ENCODE data around the gene TXLNB. TPM values are rescaled to one million over a fixed set of nuclear protein-coding genes. Genes with fewer than 3 reads are reported as not detected.

Gene TXLNB
- total RNA-seq, 2 experiments from 2014 or later, result 7.9 to 12.4 TPM

DNA sequence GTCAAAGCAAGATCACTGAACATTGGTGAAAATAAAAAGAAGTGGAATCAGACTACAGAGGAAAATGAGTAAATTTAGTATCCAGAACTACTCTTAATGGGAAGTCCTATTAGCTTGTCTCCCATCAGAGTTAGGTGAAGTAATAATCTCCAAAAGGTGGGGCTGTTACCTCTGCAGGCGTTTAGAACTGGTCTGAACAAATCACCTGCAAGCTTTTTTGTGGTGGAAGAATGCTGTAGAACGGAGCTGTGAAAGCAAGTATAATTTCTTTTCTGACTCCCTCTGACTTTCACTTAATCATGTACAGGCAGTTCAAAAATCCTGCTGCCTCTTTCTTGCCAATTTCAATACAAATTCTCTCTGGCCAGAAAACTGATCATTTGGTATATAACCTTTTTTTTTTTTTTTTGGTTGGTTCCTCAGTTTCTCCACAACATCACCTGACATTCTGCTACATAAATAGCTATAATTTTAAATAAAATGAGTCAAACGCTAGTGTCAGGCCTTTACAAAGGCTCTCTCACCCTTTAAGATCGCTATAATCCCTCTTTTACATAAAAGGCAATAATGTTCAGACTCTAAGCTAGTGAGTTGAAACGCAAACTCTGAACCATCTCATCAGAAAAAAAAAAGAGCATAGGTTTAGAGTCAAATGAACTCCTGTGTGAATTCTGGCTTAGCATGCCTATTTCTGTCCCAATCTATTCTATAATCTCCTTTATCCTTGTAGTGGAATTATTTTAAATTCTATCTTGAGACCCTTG is 43.8 kb upstream of the TXLNB start:
- DNase-seq (ENCODE audit: low spot score), result no peak
- CTCF ChIA-PET (ENCODE audit: unreplicated experiment), result no interaction called here
- Histone ChIP-seq H4K20me1 (ENCODE audit: insufficient read depth, low read length) (no peaks in the 10 kb centered on the region), H3K4me2 (ENCODE audit: low read length) (peak overlapping the region; percentile 61), H3K9me3 (ENCODE audit: low read length) (no peaks in the 10 kb centered on the region), H3K27ac (ENCODE audit: low read depth, low read length, poor library complexity, severe bottlenecking) (peak overlapping the region; percentile 19), H3K9me2 (ENCODE audit: insufficient read depth, low read length) (no peaks in the 10 kb centered on the region), H2AFZ (ENCODE audit: low read length) (peak overlapping the region; percentile 77), H3K36me3 (ENCODE audit: insufficient read depth, low read length) (peaks cover 5% of the 10 kb centered on the region; the same call in 1 of the 2 replicates), H3K4me1 (ENCODE audit: insufficient read depth, low read length, poor library complexity, severe bottlenecking) (peaks cover 36% of the 10 kb centered on the region), H3K79me2 (ENCODE audit: insufficient read depth, low read depth, low read length) (no peaks in the 10 kb centered on the region), H3K4me3 (ENCODE audit: low read depth, low read length, poor library complexity, severe bottlenecking) (peak overlapping the region; percentile 26)
- BruUV-seq (replicated peaks), result no TSS peak
- no peak for TF ChIP-seq EZH2phosphoT487 (IDR thresholded peaks at IDR 0.05; ENCODE audit: borderline replicate concordance, low read depth, low read length)
- TF ChIP-seq, protein P1, sequence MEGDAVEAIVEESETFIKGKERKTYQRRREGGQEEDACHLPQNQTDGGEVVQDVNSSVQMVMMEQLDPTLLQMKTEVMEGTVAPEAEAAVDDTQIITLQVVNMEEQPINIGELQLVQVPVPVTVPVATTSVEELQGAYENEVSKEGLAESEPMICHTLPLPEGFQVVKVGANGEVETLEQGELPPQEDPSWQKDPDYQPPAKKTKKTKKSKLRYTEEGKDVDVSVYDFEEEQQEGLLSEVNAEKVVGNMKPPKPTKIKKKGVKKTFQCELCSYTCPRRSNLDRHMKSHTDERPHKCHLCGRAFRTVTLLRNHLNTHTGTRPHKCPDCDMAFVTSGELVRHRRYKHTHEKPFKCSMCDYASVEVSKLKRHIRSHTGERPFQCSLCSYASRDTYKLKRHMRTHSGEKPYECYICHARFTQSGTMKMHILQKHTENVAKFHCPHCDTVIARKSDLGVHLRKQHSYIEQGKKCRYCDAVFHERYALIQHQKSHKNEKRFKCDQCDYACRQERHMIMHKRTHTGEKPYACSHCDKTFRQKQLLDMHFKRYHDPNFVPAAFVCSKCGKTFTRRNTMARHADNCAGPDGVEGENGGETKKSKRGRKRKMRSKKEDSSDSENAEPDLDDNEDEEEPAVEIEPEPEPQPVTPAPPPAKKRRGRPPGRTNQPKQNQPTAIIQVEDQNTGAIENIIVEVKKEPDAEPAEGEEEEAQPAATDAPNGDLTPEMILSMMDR (conservative IDR thresholded peaks at IDR 0.05; ENCODE audit: low read length), result no peak; the same call in 1 of the 2 replicates
- POLR2A ChIA-PET, result interaction anchor here (0.5 to 7.3 kb wide), 20 partner anchors 10 to 115 kb away, joined by 3 to 61 read pairs (median 6); partner anchors contain the start of gene CITED2
- intact Hi-C loops (cut with micrococcal nuclease; ENCODE audit: unreplicated experiment), result no loop called here

DNA sequence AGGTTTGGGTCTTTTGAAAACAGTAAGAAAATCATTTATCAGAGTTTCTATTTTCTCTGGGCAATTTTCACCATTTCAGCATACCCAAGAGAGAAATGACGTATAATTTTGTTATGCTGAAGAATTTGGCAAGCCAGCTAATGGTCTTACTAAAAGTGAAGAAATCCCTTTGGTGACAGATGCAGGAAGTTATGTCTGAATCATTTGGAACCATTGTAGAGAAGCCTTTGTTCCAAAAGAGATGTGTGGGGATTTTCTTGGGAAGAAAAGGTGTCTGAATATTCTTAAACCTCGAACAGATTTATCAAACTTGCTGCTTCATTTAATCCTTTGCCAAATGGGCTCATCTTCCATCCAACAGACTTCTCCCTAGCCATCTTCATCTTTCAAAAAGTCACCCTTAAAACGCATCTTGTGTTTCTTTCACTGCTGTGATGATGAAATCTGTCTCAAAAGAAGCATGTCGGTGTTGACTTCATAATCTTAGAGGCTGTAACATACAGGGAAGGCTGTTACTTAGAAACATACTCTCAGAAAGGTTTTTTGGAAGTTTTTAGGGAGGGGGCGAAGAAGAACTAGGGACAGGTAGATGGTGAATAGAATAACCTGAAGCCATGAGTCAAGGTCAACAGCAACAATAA is 43.1 kb upstream of the TXLNB start:
- no peaks in the 10 kb centered on the region for H3K9me2 ChIP-seq (ENCODE audit: insufficient read depth, low read length)
- intact Hi-C loops (cut with micrococcal nuclease; ENCODE audit: unreplicated experiment), result no loop called here
- CTCF ChIA-PET (ENCODE audit: unreplicated experiment), result no interaction called here
- no peaks in the 10 kb centered on the region for H3K79me2 ChIP-seq (ENCODE audit: insufficient read depth, low read depth, low read length)
- peak overlapping the region; percentile 61 for H3K4me2 ChIP-seq (ENCODE audit: low read length)
- H2AFZ ChIP-seq (ENCODE audit: low read length), result peak overlapping the region; percentile 77
- BruUV-seq (replicated peaks), result no TSS peak
- DNase-seq (ENCODE audit: low spot score), result no peak
- H3K4me1 ChIP-seq (ENCODE audit: insufficient read depth, low read length, poor library complexity, severe bottlenecking), result peaks cover 43% of the 10 kb centered on the region
- TF ChIP-seq, protein P1 (conservative IDR thresholded peaks at IDR 0.05; ENCODE audit: low read length), result no peak
- no peak for TF ChIP-seq EZH2phosphoT487 (IDR thresholded peaks at IDR 0.05; ENCODE audit: borderline replicate concordance, low read depth, low read length)
- no peak overlapping the region for H3K27ac ChIP-seq (ENCODE audit: low read depth, low read length, poor library complexity, severe bottlenecking)
- H3K36me3 ChIP-seq (ENCODE audit: insufficient read depth, low read length), result peaks cover 5% of the 10 kb centered on the region; the same call in 1 of the 2 replicates
- POLR2A ChIA-PET, result interaction anchor here (0.5 to 7.3 kb wide), 11 partner anchors 9 to 115 kb away, joined by 3 to 61 read pairs (median 6); partner anchors contain the start of gene CITED2
- no peaks in the 10 kb centered on the region for H3K9me3 ChIP-seq (ENCODE audit: low read length)
- H4K20me1 ChIP-seq (ENCODE audit: insufficient read depth, low read length), result no peaks in the 10 kb centered on the region
- peak overlapping the region; percentile 26 for H3K4me3 ChIP-seq (ENCODE audit: low read depth, low read length, poor library complexity, severe bottlenecking)

All from OCI-LY7 (cell line).